Fibroblast of lung (primary cell): ENCODE measurements around the gene CFAP221.

Experiments
- CTCF ChIP-seq, 2 donors: IDR thresholded peaks in 1 of 2; conservative IDR thresholded peaks in 1 of 2; 1 replicate in 1 of 2; 2 replicates in 1 of 2; pipeline ENCODE4 v1.5.1; 2011 to 2012; ENCODE audit warnings: low read length in 2 of 2, control low read depth in 1 of 2, inconsistent platforms in 1 of 2, low read depth in 1 of 2, mild to moderate bottlenecking in 1 of 2
- EZH2 ChIP-seq: IDR thresholded peaks from 2 replicates; pipeline ENCODE4 v1.5.1; 2012; ENCODE audit warnings: low read length, control low read depth, mild to moderate bottlenecking; ENCODE audit errors: missing control alignments

GRCh38 chr2:119706221-119706620 lies 162.0 kb downstream of the CFAP221 start:
- no peak for TF ChIP-seq CTCF (conservative IDR thresholded peaks at IDR 0.05 in 1 of 2, IDR thresholded peaks at IDR 0.05 in 1 of 2; ENCODE audit: low read depth in 1 of 2, low read length in 2 of 2)
- TF ChIP-seq EZH2, result no peak
